Effector memory CD8-positive, alpha-beta T cell (primary cell): ENCODE measurements around the gene MRPS16.
"Not testable (repeated sequence)": the region's sequence is repeated elsewhere in the genome, so short reads cannot be mapped to it uniquely, and the experiment has no call there.

ENCODE experiments used
- ATAC-seq: fragments of 150-1000 bp; cut with Tn5 transposase; replicated peaks from 2 replicates; pipeline ENCODE4 v1.10.0; 2021; ENCODE audit warnings: mild to moderate bottlenecking, moderate library complexity
- DNase-seq, 3 experiments: peaks; one replicate each; pipeline ENCODE4 v3.0.0; 2021
- H3K27ac Mint-ChIP-seq, 2 donors: one replicate each; pipeline ENCODE4 v1.8.0; 2022; ENCODE audit warnings: mild to moderate bottlenecking in 2 of 2, mixed read lengths in 2 of 2, moderate library complexity in 2 of 2
- H3K27me3 Mint-ChIP-seq, 2 donors: one replicate each; pipeline ENCODE4 v1.8.0; 2022; ENCODE audit warnings: mixed read lengths in 2 of 2
- H3K36me3 Mint-ChIP-seq: one replicate; pipeline ENCODE4 v1.8.0; 2022; ENCODE audit warnings: mild to moderate bottlenecking, moderate library complexity, mixed read lengths; ENCODE audit not compliant: insufficient read depth
- H3K4me1 Mint-ChIP-seq, 2 donors: one replicate each; pipeline ENCODE4 v1.8.0; 2022; ENCODE audit warnings: low read depth in 2 of 2, mixed read lengths in 2 of 2
- H3K4me3 Mint-ChIP-seq, 2 donors: one replicate each; pipeline ENCODE4 v1.8.0; 2022; ENCODE audit warnings: mild to moderate bottlenecking in 2 of 2, mixed read lengths in 2 of 2, moderate library complexity in 2 of 2
- H3K9me3 Mint-ChIP-seq, 2 donors: one replicate each; pipeline ENCODE4 v1.8.0; 2022; ENCODE audit warnings: mixed read lengths in 2 of 2
- total RNA-seq, 9 experiments: gene quantifications; one replicate each; lab custom pipeline; 2026; lab: John Stamatoyannopoulos, UW

Gene MRPS16
- total RNA-seq: 32.3 to 127 (median 69.1) reads per million in 9 experiments

GRCh38 chr10:73252445-73253224 is at the start of gene MRPS16:
Gene MRPS16, minus strand, starts transcription at chr10:73252644. Its CDS starts 162 bp downstream, at chr10:73252482.
- H3K4me1 Mint-ChIP-seq: peaks cover 19% of the 10 kb centered on the region in 2 donors

GRCh38 chr10:73296946-73297345 is 44.5 kb upstream of the MRPS16 start:
- peak overlapping the region in 1 of 2 donors; percentile 31 for H3K27ac Mint-ChIP-seq
- ATAC-seq: peak; percentile 24
- H3K9me3 Mint-ChIP-seq: no peaks in the 10 kb centered on the region
- no peaks in the 10 kb centered on the region for H3K36me3 Mint-ChIP-seq
- DNase-seq: no peak
- H3K27me3 Mint-ChIP-seq: no peaks in the 10 kb centered on the region
- peaks cover 5 to 7% of the 10 kb centered on the region in 2 donors for H3K4me1 Mint-ChIP-seq
- H3K4me3 Mint-ChIP-seq: no peak overlapping the region

More at GRCh38 chr10:73252445-73253224, at the start of gene MRPS16:
- H3K27ac Mint-ChIP-seq: peak within 1 kb of the TSS; percentile 96
- peaks cover 42% of the 10 kb centered on the region for H3K36me3 Mint-ChIP-seq
- DNase-seq: peak; percentile 92 to 95 (median 92)
- peak; percentile 89 for ATAC-seq
- no peaks in the 10 kb centered on the region for H3K27me3 Mint-ChIP-seq
- peak within 1 kb of the TSS; percentile 98 to 99 for H3K4me3 Mint-ChIP-seq
- H3K9me3 Mint-ChIP-seq: no peaks in the 10 kb centered on the region

- Mint-ChIP-seq H3K9me3 (no peaks in the 10 kb centered on the region), H3K4me1 (peaks cover 5 to 7% of the 10 kb centered on the region in 2 donors), H3K27me3 (no peaks in the 10 kb centered on the region), H3K4me3 (no peak overlapping the region), H3K36me3 (no peaks in the 10 kb centered on the region), H3K27ac (no peak overlapping the region)
- ATAC-seq: no peak
- DNase-seq: no peak
Measured at GRCh38 chr10:73293461-73293860, 41.0 kb upstream of the MRPS16 start.

GRCh38 chr10:73289958-73290357 is 37.5 kb upstream of the MRPS16 start:
- Mint-ChIP-seq H3K27ac (no peak overlapping the region), H3K27me3 (no peaks in the 10 kb centered on the region), H3K36me3 (no peaks in the 10 kb centered on the region), H3K4me3 (no peak overlapping the region), H3K4me1 (no peaks in the 10 kb centered on the region), H3K9me3 (no peaks in the 10 kb centered on the region)
- ATAC-seq: no peak
- no peak for DNase-seq

- no peak for DNase-seq
Measured at GRCh38 chr10:73287441-73287840, 35.0 kb upstream of the MRPS16 start.

GRCh38 chr10:73281097-73281496 is 28.7 kb upstream of the MRPS16 start:
- ATAC-seq (no peak), DNase-seq (no peak)
- no peak overlapping the region for H3K4me3 Mint-ChIP-seq
- H3K36me3 Mint-ChIP-seq: no peaks in the 10 kb centered on the region
- H3K27ac Mint-ChIP-seq: no peak overlapping the region
- H3K27me3 Mint-ChIP-seq: peaks cover 0 to 8% of the 10 kb centered on the region in 2 donors
- H3K4me1 Mint-ChIP-seq: no peaks in the 10 kb centered on the region
- no peaks in the 10 kb centered on the region for H3K9me3 Mint-ChIP-seq

More at GRCh38 chr10:73287441-73287840, 35.0 kb upstream of the MRPS16 start:
- ATAC-seq: no peak
- no peak overlapping the region for H3K27ac Mint-ChIP-seq
- no peaks in the 10 kb centered on the region for H3K27me3 Mint-ChIP-seq
- H3K36me3 Mint-ChIP-seq: no peaks in the 10 kb centered on the region
- H3K4me3 Mint-ChIP-seq: no peak overlapping the region
- no peaks in the 10 kb centered on the region for H3K4me1 Mint-ChIP-seq
- H3K9me3 Mint-ChIP-seq: no peaks in the 10 kb centered on the region

- DNase-seq (no peak), ATAC-seq (no peak)
- Mint-ChIP-seq H3K36me3 (no peaks in the 10 kb centered on the region), H3K9me3 (no peaks in the 10 kb centered on the region), H3K4me1 (no peaks in the 10 kb centered on the region), H3K27me3 (no peaks in the 10 kb centered on the region), H3K27ac (no peak overlapping the region), H3K4me3 (no peak overlapping the region)
Measured at GRCh38 chr10:73264423-73264822, 12.0 kb upstream of the MRPS16 start.

GRCh38 chr10:73263693-73264347 is 11.4 kb upstream of the MRPS16 start:
- H3K27me3 Mint-ChIP-seq: no peaks in the 10 kb centered on the region
- no peak overlapping the region for H3K27ac Mint-ChIP-seq
- no peaks in the 10 kb centered on the region for H3K36me3 Mint-ChIP-seq
- H3K4me1 Mint-ChIP-seq: no peaks in the 10 kb centered on the region
- H3K4me3 Mint-ChIP-seq: no peak overlapping the region
- no peak for DNase-seq
- H3K9me3 Mint-ChIP-seq: peaks cover 3 to 4% of the 10 kb centered on the region in 2 donors
- ATAC-seq: no peak

GRCh38 chr10:73262880-73263555 is 10.6 kb upstream of the MRPS16 start:
- H3K9me3 Mint-ChIP-seq: peaks cover 4 to 10% of the 10 kb centered on the region in 2 donors
- no peak overlapping the region for H3K4me3 Mint-ChIP-seq
- DNase-seq (no peak), ATAC-seq (no peak)
- H3K4me1 Mint-ChIP-seq: no peaks in the 10 kb centered on the region
- H3K27ac Mint-ChIP-seq: no peak overlapping the region
- H3K27me3 Mint-ChIP-seq: no peaks in the 10 kb centered on the region
- no peaks in the 10 kb centered on the region for H3K36me3 Mint-ChIP-seq

GRCh38 chr10:73262105-73262730 is 9.8 kb upstream of the MRPS16 start:
- H3K9me3 Mint-ChIP-seq: peaks cover 4 to 10% of the 10 kb centered on the region in 2 donors
- H3K27me3 Mint-ChIP-seq: no peaks in the 10 kb centered on the region
- DNase-seq (no peak), ATAC-seq (no peak)
- H3K27ac Mint-ChIP-seq: no peak overlapping the region
- no peaks in the 10 kb centered on the region for H3K4me1 Mint-ChIP-seq
- H3K4me3 Mint-ChIP-seq: no peak overlapping the region
- H3K36me3 Mint-ChIP-seq: no peaks in the 10 kb centered on the region

- DNase-seq (no peak), ATAC-seq (no peak)
- H3K4me3 Mint-ChIP-seq: no peak overlapping the region
- peaks cover 4 to 10% of the 10 kb centered on the region in 2 donors for H3K9me3 Mint-ChIP-seq
- no peak overlapping the region for H3K27ac Mint-ChIP-seq
- no peaks in the 10 kb centered on the region for H3K4me1 Mint-ChIP-seq
- no peaks in the 10 kb centered on the region for H3K27me3 Mint-ChIP-seq
- H3K36me3 Mint-ChIP-seq: no peaks in the 10 kb centered on the region
Measured at GRCh38 chr10:73261362-73261995, 9.0 kb upstream of the MRPS16 start.

- H3K27ac Mint-ChIP-seq, ATAC-seq, H3K9me3 Mint-ChIP-seq, DNase-seq, H3K27me3 Mint-ChIP-seq, H3K36me3 Mint-ChIP-seq, H3K4me1 Mint-ChIP-seq, H3K4me3 Mint-ChIP-seq: not testable (repeated sequence)
Measured at GRCh38 chr10:73258612-73259011, 6.2 kb upstream of the MRPS16 start.

- Mint-ChIP-seq H3K36me3 (peaks cover 40% of the 10 kb centered on the region), H3K9me3 (no peaks in the 10 kb centered on the region), H3K4me1 (peaks cover 17 to 19% of the 10 kb centered on the region in 2 donors), H3K27me3 (no peaks in the 10 kb centered on the region), H3K27ac (peak overlapping the region; percentile 96), H3K4me3 (peak overlapping the region; percentile 98 to 99)
- DNase-seq (no peak), ATAC-seq (peak; percentile 5)
Measured at GRCh38 chr10:73253225-73253555, 746 bp upstream of the MRPS16 start.
